Spleen (tissue), 7 donors: Measurements from ENCODE around the gene SUV39H1.

Experiments used
- POLR2A ChIP-seq, 3 donors: fragments of 450-650 bp; IDR thresholded peaks; one replicate each; pipeline ENCODE4 v1.5.1; 2017; ENCODE audit warnings: antibody characterized with exemption in 3 of 3, mild to moderate bottlenecking in 1 of 3
- POLR2AphosphoS5 ChIP-seq, 3 donors: sonication (generic); formaldehyde crosslinking; IDR thresholded peaks; one replicate each; pipeline ENCODE4 v1.5.1; 2017; ENCODE audit warnings: antibody characterized with exemption in 3 of 3
- TF ChIP-seq, protein P1 (sequence below), 11 experiments: fragments of 200-600 bp in 7 of 11; fragments of 450-650 bp in 4 of 11; sonication (generic) in 4 of 11; IDR thresholded peaks in 8 of 11; conservative IDR thresholded peaks in 3 of 11; 1 replicate in 7 of 11; 2 replicates in 4 of 11; pipeline versions ENCODE4 v1.4.0 to v1.8.0; 2016 to 2021; ENCODE audit warnings: antibody characterized with exemption in 11 of 11, inconsistent platforms in 4 of 11, mild to moderate bottlenecking in 1 of 11
- donor health status: DM: no; HTN: no; CAD: no; lungs with moderate emphysema.
- donor health status: DM: no; HTN: no; CAD: no.
- donor health status: DM: no; HTN: no; CAD: no.

DNA sequence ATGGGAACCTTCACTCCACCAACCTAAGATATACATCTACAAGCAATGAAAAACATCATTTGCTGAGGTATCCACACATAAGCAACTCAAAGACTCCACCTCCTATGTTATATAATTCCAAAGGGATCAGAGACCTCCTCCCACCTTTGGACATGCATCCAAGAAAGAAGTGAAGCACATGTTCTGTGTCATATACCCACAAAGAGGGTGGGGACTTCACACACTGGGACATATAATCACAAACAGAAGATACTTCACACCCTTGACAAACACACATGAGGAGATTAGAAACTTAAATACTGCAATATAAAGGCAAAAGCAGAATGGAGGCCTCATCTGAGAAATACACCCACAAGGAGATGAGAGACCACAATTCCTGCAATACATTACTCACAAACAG, 25.4 kb downstream of the SUV39H1 start:
- TF ChIP-seq, protein P1, sequence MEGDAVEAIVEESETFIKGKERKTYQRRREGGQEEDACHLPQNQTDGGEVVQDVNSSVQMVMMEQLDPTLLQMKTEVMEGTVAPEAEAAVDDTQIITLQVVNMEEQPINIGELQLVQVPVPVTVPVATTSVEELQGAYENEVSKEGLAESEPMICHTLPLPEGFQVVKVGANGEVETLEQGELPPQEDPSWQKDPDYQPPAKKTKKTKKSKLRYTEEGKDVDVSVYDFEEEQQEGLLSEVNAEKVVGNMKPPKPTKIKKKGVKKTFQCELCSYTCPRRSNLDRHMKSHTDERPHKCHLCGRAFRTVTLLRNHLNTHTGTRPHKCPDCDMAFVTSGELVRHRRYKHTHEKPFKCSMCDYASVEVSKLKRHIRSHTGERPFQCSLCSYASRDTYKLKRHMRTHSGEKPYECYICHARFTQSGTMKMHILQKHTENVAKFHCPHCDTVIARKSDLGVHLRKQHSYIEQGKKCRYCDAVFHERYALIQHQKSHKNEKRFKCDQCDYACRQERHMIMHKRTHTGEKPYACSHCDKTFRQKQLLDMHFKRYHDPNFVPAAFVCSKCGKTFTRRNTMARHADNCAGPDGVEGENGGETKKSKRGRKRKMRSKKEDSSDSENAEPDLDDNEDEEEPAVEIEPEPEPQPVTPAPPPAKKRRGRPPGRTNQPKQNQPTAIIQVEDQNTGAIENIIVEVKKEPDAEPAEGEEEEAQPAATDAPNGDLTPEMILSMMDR (IDR thresholded peaks at IDR 0.05 in 8 of 11, conservative IDR thresholded peaks at IDR 0.05 in 3 of 11): no peak
- no peak for TF ChIP-seq POLR2A (IDR thresholded peaks at IDR 0.05)
- TF ChIP-seq POLR2AphosphoS5 (IDR thresholded peaks at IDR 0.05): no peak
